ENCODE measurements around the gene VSIG8.

VSIG8 gene

GRCh38 chr1:159881622-159882526 lies 19.4 kb upstream of the VSIG8 start:
- peak; percentile 34 for DNase-seq

- no peak for DNase-seq
These were observed 18.0 kb upstream of the VSIG8 start for GRCh38 chr1:159880430-159880829.

- no peak for DNase-seq
These were observed 17.5 kb upstream of the VSIG8 start for GRCh38 chr1:159879977-159880376.

- DNase-seq, result no peak
These were observed 16.7 kb upstream of the VSIG8 start for GRCh38 chr1:159879136-159879535.

- DNase-seq, result no peak
These were observed 15.4 kb upstream of the VSIG8 start for GRCh38 chr1:159877695-159878444.

GRCh38 chr1:159873530-159874143 lies 11.2 kb upstream of the VSIG8 start:
- no peak for DNase-seq

- DNase-seq, result no peak
These were observed 10.4 kb upstream of the VSIG8 start for GRCh38 chr1:159872891-159873290.

GRCh38 chr1:159870704-159871103 lies 8.2 kb upstream of the VSIG8 start:
- no peak for DNase-seq

- DNase-seq, result no peak
These were observed 7.2 kb upstream of the VSIG8 start for GRCh38 chr1:159869607-159870006.

- DNase-seq, result peak; percentile 52
These were observed 6.7 kb upstream of the VSIG8 start for GRCh38 chr1:159869173-159869572.

- DNase-seq, result no peak
These were observed 6.3 kb upstream of the VSIG8 start for GRCh38 chr1:159868766-159869165.

GRCh38 chr1:159867664-159868026 lies 5.2 kb upstream of the VSIG8 start:
- no peak for DNase-seq

GRCh38 chr1:159866905-159867663 lies 4.6 kb upstream of the VSIG8 start:
- no peak for DNase-seq

- no peak for DNase-seq
These were observed 3.6 kb upstream of the VSIG8 start for GRCh38 chr1:159866066-159866465.

- no peak for DNase-seq
These were observed 1.8 kb upstream of the VSIG8 start for GRCh38 chr1:159864262-159864661.

- no peak for DNase-seq
These were observed 426 bp downstream of the VSIG8 start for GRCh38 chr1:159862031-159862430.

- DNase-seq, result no peak
These were observed 1.2 kb downstream of the VSIG8 start for GRCh38 chr1:159861218-159861617.

GRCh38 chr1:159860456-159860855 lies 2.0 kb downstream of the VSIG8 start:
- no peak for DNase-seq

GRCh38 chr1:159859767-159860322 lies 2.6 kb downstream of the VSIG8 start:
- DNase-seq, result no peak

- no peak for DNase-seq
These were observed 4.6 kb downstream of the VSIG8 start for GRCh38 chr1:159857889-159858288.

GRCh38 chr1:159856576-159856975 lies 5.9 kb downstream of the VSIG8 start:
- no peak for DNase-seq

GRCh38 chr1:159855709-159856108 lies 6.7 kb downstream of the VSIG8 start:
- DNase-seq, result no peak
